GM12801 (cell line): Measurements from ENCODE around the gene LIX1.

Experiments
- TF ChIP-seq, protein P1 (sequence below): IDR thresholded peaks from one replicate; pipeline ENCODE4 v1.5.1; 2011; ENCODE audit warnings: control low read depth; ENCODE audit not compliant: insufficient read length; ENCODE audit errors: extremely low read depth

Gene LIX1

DNA sequence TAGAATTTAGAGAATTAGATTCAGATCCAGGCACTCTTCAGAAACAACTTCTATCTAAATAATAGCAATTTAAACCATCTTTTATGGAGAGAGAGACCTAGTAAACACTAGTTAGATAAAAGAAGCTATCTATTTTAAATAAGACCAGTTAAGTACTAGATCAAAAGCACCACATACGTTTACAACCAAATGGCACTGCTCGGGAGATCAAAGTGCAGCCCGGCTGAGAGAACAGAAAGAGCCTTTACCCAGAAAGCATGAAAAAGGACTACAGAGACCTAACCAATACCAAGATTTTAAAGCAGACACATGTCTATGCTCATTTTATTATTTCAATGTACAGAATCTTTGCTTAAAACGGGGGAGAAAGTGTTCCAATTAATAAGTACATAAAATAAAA, 30.8 kb downstream of the LIX1 start:
- TF ChIP-seq, protein P1, sequence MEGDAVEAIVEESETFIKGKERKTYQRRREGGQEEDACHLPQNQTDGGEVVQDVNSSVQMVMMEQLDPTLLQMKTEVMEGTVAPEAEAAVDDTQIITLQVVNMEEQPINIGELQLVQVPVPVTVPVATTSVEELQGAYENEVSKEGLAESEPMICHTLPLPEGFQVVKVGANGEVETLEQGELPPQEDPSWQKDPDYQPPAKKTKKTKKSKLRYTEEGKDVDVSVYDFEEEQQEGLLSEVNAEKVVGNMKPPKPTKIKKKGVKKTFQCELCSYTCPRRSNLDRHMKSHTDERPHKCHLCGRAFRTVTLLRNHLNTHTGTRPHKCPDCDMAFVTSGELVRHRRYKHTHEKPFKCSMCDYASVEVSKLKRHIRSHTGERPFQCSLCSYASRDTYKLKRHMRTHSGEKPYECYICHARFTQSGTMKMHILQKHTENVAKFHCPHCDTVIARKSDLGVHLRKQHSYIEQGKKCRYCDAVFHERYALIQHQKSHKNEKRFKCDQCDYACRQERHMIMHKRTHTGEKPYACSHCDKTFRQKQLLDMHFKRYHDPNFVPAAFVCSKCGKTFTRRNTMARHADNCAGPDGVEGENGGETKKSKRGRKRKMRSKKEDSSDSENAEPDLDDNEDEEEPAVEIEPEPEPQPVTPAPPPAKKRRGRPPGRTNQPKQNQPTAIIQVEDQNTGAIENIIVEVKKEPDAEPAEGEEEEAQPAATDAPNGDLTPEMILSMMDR = no peak

- TF ChIP-seq, protein P1 = no peak
Measured at GRCh38 chr5:97111004-97111403, 31.4 kb downstream of the LIX1 start.

GRCh38 chr5:97107318-97107717, 35.1 kb downstream of the LIX1 start:
- TF ChIP-seq, protein P1 = no peak

DNA sequence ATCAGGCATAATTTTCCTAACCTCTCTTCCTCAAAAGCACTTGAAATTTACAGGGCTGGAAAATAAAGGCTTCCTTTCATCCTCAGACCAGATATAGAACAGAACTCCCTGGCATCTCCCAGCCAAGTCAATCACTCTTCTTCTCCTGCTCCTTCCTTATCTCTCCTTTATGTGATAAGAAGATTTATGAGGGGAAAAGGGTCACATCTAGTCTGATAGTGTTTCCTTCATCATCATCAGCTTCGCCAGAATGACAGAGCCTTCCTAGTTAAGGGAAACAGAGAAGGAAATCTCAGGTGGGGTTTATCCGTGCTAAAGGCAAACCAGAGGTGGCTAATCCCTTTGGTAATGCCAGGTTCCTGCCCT, 36.2 kb downstream of the LIX1 start:
- TF ChIP-seq, protein P1 = no peak

- TF ChIP-seq, protein P1 = no peak
Measured at GRCh38 chr5:97105501-97106215, 36.8 kb downstream of the LIX1 start.

- TF ChIP-seq, protein P1 = no peak
Measured at GRCh38 chr5:97102010-97102470, 40.4 kb downstream of the LIX1 start.

- TF ChIP-seq, protein P1 = no peak
Measured at GRCh38 chr5:97101189-97101910, 41.1 kb downstream of the LIX1 start.
